Astrocyte of the cerebellum (primary cell): ENCODE data around the gene NCF4.

Experiments
- DNase-seq: peaks from one replicate; pipeline ENCODE4 v3.0.0-alpha.2; 2011; ENCODE audit warnings: low read depth
- H3K4me3 ChIP-seq: 2 replicates; pipeline ENCODE4 v1.5.1; 2011; ENCODE audit warnings: mild to moderate bottlenecking, low read depth, low read length, moderate library complexity
- CTCF ChIP-seq: IDR thresholded peaks from 2 replicates; pipeline ENCODE4 v1.5.1; 2012; ENCODE audit warnings: low read length, low read depth, moderate library complexity, mild to moderate bottlenecking; ENCODE audit errors: missing control alignments
- in situ Hi-C: cut with HindIII; loops from 2 replicates; pipeline ENCODE4 v1.10.0; 2017; ENCODE audit warnings: low sequenced_read_pairs

Gene NCF4

GRCh38 chr22:36831717-36832116 lies 29.1 kb upstream of the NCF4 start:
- no peak overlapping the region for H3K4me3 ChIP-seq
- no peak for TF ChIP-seq CTCF
- DNase-seq = no peak
- in situ Hi-C loops = no loop called here

GRCh38 chr22:36833073-36833472 lies 27.7 kb upstream of the NCF4 start:
- in situ Hi-C loops = no loop called here
- no peak overlapping the region for H3K4me3 ChIP-seq
- no peak for TF ChIP-seq CTCF

GRCh38 chr22:36835903-36836302 lies 24.9 kb upstream of the NCF4 start:
- in situ Hi-C loops = loop anchor here (5.0 kb wide), 1 partner anchor 59 kb away; the partner anchor contains the start of gene IFT27
- no peak overlapping the region for H3K4me3 ChIP-seq
- no peak for DNase-seq
- TF ChIP-seq CTCF = no peak

More at GRCh38 chr22:36833073-36833472, 27.7 kb upstream of the NCF4 start:
- no peak for DNase-seq

- TF ChIP-seq CTCF = no peak
- no peak for DNase-seq
- no peak overlapping the region for H3K4me3 ChIP-seq
- in situ Hi-C loops = loop anchor here (5.0 kb wide), 1 partner anchor 61 kb away; the partner anchor contains the start of gene IFT27
Observed at GRCh38 chr22:36838119-36839030, 22.4 kb upstream of the NCF4 start.

- DNase-seq = no peak
- no peak overlapping the region for H3K4me3 ChIP-seq
- TF ChIP-seq CTCF = no peak
- in situ Hi-C loops = loop anchor here (5.0 kb wide), 1 partner anchor 62 kb away; the partner anchor contains the start of gene IFT27
Observed at GRCh38 chr22:36839356-36840073, 21.3 kb upstream of the NCF4 start.

- no peak overlapping the region for H3K4me3 ChIP-seq
- DNase-seq = no peak
- in situ Hi-C loops = no loop called here
- TF ChIP-seq CTCF = no peak
Observed at GRCh38 chr22:36840106-36840505, 20.7 kb upstream of the NCF4 start.
